ENCODE measurements around the gene LSM4. TPM values are rescaled to one million over a fixed set of nuclear protein-coding genes. Genes with fewer than 3 reads are reported as not detected.

The LSM4 gene
- total and polyA plus RNA-seq, 2 experiments from 2014 or later, result 591 to 637 TPM

DNA sequence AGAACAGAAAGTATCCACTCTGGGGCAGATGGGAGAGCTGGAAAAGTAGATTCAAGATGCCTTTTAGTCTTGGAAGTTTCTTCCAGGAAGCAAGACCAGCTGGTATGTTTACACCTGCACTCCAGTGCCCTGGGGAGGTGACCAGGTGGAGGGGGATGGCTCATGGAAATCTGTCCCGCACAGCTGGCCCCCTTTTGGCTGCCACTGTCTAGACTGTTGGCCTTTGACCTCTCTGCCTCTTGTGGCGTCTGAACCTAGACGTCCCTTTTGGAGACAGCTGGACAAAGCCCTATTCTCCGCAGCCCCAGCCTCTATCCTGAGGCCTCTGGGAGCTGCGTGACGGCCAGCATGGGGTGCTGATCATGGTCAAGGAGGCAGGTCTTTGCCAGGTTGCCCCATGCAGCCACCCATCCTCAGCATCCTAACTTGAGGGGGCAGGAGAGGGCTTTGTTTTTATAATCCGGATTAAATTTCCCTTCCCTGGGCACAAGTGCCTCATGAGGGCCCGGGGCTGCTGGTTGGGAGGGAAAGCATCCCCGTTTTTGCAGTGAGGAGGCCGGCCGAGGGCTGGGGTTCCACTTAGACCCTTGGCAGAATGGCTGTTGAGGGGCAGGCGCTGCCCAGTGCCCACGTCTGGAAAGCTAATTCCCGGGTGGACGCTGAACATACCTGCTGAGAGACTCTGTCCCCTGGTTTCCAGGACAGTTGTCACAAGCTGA is 45.8 kb upstream of the LSM4 start:
- Mint-ChIP-seq H3K36me3 (ENCODE audit: low read depth) (peaks cover 34% of the 10 kb centered on the region), H3K27me3 (ENCODE audit: insufficient read depth, low read depth, poor library complexity) (peaks cover 21% of the 10 kb centered on the region), H3K9me3 (peaks cover 5% of the 10 kb centered on the region; the same call in 2 of the 3 replicates), H3K4me1 (peaks cover 36% of the 10 kb centered on the region), H3K27ac (no peak overlapping the region), H3K4me3 (no peak overlapping the region)
- peaks cover 32% of the 10 kb centered on the region for H3K4me1 ChIP-seq (ENCODE audit: insufficient read depth)
- H3K27me3 ChIP-seq (ENCODE audit: insufficient read depth), result no peaks in the 10 kb centered on the region
- TF ChIP-seq, protein P1, sequence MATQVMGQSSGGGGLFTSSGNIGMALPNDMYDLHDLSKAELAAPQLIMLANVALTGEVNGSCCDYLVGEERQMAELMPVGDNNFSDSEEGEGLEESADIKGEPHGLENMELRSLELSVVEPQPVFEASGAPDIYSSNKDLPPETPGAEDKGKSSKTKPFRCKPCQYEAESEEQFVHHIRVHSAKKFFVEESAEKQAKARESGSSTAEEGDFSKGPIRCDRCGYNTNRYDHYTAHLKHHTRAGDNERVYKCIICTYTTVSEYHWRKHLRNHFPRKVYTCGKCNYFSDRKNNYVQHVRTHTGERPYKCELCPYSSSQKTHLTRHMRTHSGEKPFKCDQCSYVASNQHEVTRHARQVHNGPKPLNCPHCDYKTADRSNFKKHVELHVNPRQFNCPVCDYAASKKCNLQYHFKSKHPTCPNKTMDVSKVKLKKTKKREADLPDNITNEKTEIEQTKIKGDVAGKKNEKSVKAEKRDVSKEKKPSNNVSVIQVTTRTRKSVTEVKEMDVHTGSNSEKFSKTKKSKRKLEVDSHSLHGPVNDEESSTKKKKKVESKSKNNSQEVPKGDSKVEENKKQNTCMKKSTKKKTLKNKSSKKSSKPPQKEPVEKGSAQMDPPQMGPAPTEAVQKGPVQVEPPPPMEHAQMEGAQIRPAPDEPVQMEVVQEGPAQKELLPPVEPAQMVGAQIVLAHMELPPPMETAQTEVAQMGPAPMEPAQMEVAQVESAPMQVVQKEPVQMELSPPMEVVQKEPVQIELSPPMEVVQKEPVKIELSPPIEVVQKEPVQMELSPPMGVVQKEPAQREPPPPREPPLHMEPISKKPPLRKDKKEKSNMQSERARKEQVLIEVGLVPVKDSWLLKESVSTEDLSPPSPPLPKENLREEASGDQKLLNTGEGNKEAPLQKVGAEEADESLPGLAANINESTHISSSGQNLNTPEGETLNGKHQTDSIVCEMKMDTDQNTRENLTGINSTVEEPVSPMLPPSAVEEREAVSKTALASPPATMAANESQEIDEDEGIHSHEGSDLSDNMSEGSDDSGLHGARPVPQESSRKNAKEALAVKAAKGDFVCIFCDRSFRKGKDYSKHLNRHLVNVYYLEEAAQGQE (IDR thresholded peaks at IDR 0.05; ENCODE audit: unreplicated experiment), result no peak
- TF ChIP-seq, protein P2, sequence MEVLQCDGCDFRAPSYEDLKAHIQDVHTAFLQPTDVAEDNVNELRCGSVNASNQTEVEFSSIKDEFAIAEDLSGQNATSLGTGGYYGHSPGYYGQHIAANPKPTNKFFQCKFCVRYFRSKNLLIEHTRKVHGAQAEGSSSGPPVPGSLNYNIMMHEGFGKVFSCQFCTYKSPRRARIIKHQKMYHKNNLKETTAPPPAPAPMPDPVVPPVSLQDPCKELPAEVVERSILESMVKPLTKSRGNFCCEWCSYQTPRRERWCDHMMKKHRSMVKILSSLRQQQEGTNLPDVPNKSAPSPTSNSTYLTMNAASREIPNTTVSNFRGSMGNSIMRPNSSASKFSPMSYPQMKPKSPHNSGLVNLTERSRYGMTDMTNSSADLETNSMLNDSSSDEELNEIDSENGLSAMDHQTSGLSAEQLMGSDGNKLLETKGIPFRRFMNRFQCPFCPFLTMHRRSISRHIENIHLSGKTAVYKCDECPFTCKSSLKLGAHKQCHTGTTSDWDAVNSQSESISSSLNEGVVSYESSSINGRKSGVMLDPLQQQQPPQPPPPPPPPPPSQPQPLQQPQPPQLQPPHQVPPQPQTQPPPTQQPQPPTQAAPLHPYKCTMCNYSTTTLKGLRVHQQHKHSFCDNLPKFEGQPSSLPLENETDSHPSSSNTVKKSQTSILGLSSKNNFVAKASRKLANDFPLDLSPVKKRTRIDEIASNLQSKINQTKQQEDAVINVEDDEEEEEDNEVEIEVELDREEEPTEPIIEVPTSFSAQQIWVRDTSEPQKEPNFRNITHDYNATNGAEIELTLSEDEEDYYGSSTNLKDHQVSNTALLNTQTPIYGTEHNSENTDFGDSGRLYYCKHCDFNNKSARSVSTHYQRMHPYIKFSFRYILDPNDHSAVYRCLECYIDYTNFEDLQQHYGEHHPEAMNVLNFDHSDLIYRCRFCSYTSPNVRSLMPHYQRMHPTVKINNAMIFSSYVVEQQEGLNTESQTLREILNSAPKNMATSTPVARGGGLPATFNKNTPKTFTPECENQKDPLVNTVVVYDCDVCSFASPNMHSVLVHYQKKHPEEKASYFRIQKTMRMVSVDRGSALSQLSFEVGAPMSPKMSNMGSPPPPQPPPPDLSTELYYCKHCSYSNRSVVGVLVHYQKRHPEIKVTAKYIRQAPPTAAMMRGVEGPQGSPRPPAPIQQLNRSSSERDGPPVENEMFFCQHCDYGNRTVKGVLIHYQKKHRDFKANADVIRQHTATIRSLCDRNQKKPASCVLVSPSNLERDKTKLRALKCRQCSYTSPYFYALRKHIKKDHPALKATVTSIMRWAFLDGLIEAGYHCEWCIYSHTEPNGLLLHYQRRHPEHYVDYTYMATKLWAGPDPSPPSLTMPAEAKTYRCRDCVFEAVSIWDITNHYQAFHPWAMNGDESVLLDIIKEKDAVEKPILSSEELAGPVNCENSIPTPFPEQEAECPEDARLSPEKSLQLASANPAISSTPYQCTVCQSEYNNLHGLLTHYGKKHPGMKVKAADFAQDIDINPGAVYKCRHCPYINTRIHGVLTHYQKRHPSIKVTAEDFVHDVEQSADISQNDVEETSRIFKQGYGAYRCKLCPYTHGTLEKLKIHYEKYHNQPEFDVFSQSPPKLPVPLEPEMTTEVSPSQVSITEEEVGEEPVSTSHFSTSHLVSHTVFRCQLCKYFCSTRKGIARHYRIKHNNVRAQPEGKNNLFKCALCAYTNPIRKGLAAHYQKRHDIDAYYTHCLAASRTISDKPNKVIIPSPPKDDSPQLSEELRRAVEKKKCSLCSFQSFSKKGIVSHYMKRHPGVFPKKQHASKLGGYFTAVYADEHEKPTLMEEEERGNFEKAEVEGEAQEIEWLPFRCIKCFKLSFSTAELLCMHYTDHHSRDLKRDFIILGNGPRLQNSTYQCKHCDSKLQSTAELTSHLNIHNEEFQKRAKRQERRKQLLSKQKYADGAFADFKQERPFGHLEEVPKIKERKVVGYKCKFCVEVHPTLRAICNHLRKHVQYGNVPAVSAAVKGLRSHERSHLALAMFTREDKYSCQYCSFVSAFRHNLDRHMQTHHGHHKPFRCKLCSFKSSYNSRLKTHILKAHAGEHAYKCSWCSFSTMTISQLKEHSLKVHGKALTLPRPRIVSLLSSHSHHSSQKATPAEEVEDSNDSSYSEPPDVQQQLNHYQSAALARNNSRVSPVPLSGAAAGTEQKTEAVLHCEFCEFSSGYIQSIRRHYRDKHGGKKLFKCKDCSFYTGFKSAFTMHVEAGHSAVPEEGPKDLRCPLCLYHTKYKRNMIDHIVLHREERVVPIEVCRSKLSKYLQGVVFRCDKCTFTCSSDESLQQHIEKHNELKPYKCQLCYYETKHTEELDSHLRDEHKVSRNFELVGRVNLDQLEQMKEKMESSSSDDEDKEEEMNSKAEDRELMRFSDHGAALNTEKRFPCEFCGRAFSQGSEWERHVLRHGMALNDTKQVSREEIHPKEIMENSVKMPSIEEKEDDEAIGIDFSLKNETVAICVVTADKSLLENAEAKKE (CRISPR knock-in tag; IDR thresholded peaks at IDR 0.05), result no peak
- TF ChIP-seq ZNF331 (CRISPR knock-in tag; IDR thresholded peaks at IDR 0.05; ENCODE audit: low read depth) (no peak), NANOG (IDR thresholded peaks at IDR 0.05; ENCODE audit: borderline replicate concordance) (no peak), ZNF114 (CRISPR knock-in tag; IDR thresholded peaks at IDR 0.05) (no peak), JUNB (IDR thresholded peaks at IDR 0.05; ENCODE audit: unreplicated experiment) (no peak), POLR2AphosphoS5 (IDR thresholded peaks at IDR 0.05; ENCODE audit: low read depth) (no peak), EZH2 (IDR thresholded peaks at IDR 0.05; ENCODE audit: low read depth, unreplicated experiment) (no peak), STAT1 (IDR thresholded peaks at IDR 0.05; ENCODE audit: unreplicated experiment) (no peak), CREB1 (CRISPR knock-in tag; IDR thresholded peaks at IDR 0.05; ENCODE audit: low read depth) (no peak), EZH2phosphoT487 (IDR thresholded peaks at IDR 0.05; ENCODE audit: unreplicated experiment) (no peak)
- TF ChIP-seq, protein P3, sequence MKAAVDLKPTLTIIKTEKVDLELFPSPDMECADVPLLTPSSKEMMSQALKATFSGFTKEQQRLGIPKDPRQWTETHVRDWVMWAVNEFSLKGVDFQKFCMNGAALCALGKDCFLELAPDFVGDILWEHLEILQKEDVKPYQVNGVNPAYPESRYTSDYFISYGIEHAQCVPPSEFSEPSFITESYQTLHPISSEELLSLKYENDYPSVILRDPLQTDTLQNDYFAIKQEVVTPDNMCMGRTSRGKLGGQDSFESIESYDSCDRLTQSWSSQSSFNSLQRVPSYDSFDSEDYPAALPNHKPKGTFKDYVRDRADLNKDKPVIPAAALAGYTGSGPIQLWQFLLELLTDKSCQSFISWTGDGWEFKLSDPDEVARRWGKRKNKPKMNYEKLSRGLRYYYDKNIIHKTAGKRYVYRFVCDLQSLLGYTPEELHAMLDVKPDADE (IDR thresholded peaks at IDR 0.05), result no peak
- TF ChIP-seq, protein P4, sequence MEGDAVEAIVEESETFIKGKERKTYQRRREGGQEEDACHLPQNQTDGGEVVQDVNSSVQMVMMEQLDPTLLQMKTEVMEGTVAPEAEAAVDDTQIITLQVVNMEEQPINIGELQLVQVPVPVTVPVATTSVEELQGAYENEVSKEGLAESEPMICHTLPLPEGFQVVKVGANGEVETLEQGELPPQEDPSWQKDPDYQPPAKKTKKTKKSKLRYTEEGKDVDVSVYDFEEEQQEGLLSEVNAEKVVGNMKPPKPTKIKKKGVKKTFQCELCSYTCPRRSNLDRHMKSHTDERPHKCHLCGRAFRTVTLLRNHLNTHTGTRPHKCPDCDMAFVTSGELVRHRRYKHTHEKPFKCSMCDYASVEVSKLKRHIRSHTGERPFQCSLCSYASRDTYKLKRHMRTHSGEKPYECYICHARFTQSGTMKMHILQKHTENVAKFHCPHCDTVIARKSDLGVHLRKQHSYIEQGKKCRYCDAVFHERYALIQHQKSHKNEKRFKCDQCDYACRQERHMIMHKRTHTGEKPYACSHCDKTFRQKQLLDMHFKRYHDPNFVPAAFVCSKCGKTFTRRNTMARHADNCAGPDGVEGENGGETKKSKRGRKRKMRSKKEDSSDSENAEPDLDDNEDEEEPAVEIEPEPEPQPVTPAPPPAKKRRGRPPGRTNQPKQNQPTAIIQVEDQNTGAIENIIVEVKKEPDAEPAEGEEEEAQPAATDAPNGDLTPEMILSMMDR (conservative IDR thresholded peaks at IDR 0.05; ENCODE audit: low read depth in 2 of 2), result no peak
- no peaks in the 10 kb centered on the region for H3K79me2 ChIP-seq (replicated peaks; ENCODE audit: insufficient read depth)
- H3F3A ChIP-seq (replicated peaks; ENCODE audit: low read depth), result peaks cover 14% of the 10 kb centered on the region; the same call in 1 of the 2 replicates
- H4K20me1 ChIP-seq (replicated peaks; ENCODE audit: insufficient read depth), result no peaks in the 10 kb centered on the region
- H3K4me2 ChIP-seq, result no peak overlapping the region
- H3K27ac ChIP-seq (ENCODE audit: low read depth), result peak overlapping the region; percentile 90
- ATAC-seq (no peak), DNase-seq (ENCODE audit: low spot score) (no peak)
- H3K9me2 ChIP-seq (ENCODE audit: insufficient read depth), result no peaks in the 10 kb centered on the region
- H2AFZ ChIP-seq, result no peak overlapping the region
- H3K4me3 ChIP-seq, result no peak overlapping the region
- H3K36me3 ChIP-seq (ENCODE audit: insufficient read depth), result no peaks in the 10 kb centered on the region

Data from GM23338 (cell line).